ENCODE measurements around the gene LIN37. TPM values are rescaled to one million over a fixed set of nuclear protein-coding genes. Genes with fewer than 3 reads are reported as not detected.

The LIN37 gene
- total RNA-seq, 2 donors from 2014 or later, result 8.9 to 13.6 TPM

DNA sequence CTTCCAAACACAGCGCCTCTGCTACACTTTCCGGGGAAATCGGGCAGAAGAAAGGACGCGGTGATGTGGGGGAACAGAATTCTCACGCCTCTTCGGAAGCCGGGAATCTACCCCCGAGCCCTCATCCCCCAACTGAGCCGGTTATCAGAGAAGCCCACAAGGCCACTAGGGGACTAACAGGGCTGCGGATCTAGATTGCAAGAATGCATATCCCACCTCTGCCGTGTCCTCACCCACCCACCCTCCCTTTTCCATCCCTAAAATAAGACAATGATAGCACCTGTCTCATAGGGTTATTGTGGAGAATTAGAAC lies 7.2 kb upstream of the LIN37 start:
- peak overlapping the region; percentile 63 to 66 for H3K4me3 ChIP-seq
- peaks cover 27% of the 10 kb centered on the region for H3K36me3 ChIP-seq
- no peak for DNase-seq (ENCODE audit: low spot score)
- TF ChIP-seq, protein P1, sequence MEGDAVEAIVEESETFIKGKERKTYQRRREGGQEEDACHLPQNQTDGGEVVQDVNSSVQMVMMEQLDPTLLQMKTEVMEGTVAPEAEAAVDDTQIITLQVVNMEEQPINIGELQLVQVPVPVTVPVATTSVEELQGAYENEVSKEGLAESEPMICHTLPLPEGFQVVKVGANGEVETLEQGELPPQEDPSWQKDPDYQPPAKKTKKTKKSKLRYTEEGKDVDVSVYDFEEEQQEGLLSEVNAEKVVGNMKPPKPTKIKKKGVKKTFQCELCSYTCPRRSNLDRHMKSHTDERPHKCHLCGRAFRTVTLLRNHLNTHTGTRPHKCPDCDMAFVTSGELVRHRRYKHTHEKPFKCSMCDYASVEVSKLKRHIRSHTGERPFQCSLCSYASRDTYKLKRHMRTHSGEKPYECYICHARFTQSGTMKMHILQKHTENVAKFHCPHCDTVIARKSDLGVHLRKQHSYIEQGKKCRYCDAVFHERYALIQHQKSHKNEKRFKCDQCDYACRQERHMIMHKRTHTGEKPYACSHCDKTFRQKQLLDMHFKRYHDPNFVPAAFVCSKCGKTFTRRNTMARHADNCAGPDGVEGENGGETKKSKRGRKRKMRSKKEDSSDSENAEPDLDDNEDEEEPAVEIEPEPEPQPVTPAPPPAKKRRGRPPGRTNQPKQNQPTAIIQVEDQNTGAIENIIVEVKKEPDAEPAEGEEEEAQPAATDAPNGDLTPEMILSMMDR (IDR thresholded peaks at IDR 0.05), result no peak
- no peaks in the 10 kb centered on the region for H3K9me3 ChIP-seq
- H3K4me1 ChIP-seq, result peaks cover 0 to 33% of the 10 kb centered on the region in 2 donors
- no peaks in the 10 kb centered on the region for H3K27me3 ChIP-seq
- peak overlapping the region; percentile 71 to 75 for H3K27ac ChIP-seq

DNA sequence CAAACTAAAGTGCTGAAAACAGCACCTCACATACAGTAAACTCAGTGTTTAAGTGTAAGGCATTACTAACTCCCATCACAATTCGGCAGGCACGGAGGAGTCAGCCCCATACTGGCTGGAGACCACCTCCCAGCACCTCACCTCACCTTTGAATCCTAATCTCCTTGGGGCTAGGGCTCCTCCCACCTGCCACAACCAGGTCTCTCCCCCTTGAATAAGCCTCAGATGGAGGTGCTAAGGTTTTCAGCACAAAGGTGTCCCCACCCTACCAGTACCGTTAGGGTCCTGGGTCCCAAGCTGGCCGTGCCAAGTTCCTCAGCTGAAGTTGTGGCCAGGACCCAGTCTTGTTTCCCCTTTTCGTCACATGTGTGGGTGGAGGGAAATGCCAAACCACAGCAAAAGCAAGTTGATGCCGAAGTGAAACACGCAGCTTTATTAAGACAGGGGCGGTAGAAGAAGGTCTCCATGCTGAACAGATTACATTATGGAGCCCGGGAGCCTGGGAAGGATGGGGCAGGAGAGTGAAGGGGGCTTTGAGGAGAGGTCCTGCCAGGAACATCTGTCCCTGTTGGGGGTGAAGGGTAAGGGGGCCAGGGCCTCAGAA lies 6.2 kb upstream of the LIN37 start, which contains the start of gene IGFLR1:
Gene IGFLR1, minus strand, starts transcription at position 332 of the 604 bp plus-strand sequence. CDS start 1,272 bp downstream, outside the sequence.
- no peaks in the 10 kb centered on the region for H3K27me3 ChIP-seq
- DNase-seq (ENCODE audit: low spot score), result no peak
- TF ChIP-seq, protein P1 (IDR thresholded peaks at IDR 0.05), result no peak
- peak within 1 kb of the TSS; percentile 71 to 75 for H3K27ac ChIP-seq
- peaks cover 21% of the 10 kb centered on the region for H3K36me3 ChIP-seq
- H3K4me1 ChIP-seq, result peaks cover 0 to 40% of the 10 kb centered on the region in 2 donors
- H3K9me3 ChIP-seq, result no peaks in the 10 kb centered on the region
- H3K4me3 ChIP-seq, result peak within 1 kb of the TSS in 1 of 2 donors; percentile 66

DNA sequence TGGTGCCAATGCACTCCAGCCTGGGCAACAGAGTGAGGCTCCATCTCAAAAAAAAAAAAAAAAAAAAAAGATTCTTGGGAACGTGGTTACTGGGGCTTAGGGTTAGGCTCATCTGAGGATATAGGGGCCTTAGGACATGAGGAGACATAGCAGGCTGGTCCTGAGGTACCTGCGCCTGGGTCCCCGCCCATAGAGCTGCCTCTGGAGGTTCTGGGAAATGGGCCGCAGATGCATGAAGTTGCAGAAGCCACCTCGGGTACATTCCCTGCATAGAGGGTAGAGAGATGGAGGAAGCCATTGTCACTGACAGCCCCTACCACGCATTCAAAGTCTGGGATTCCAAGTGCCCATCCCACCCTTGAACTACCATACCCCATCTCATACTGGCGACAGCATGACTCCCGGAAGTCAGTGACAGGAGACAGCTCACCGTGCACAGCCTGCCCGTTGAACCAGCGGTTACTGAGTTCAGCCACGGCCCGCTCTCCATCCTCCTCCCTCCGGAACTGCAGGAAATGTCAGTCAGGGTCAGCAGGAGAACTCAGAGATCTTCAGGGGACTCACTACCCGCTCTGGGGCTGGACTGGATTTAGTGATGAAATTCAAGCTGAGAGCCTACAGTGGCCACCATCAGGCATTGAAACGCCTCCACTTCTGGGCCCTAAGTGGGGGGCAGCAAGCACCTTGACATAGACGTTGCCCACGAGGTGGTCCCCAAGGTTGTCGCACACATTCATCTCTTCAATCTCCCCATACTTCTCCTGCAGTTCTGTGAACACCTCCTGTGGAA lies 4.5 kb upstream of the LIN37 start:
- no peaks in the 10 kb centered on the region for H3K9me3 ChIP-seq
- H3K36me3 ChIP-seq, result peaks cover 4% of the 10 kb centered on the region
- TF ChIP-seq, protein P1 (IDR thresholded peaks at IDR 0.05), result no peak
- peaks cover 0 to 50% of the 10 kb centered on the region in 2 donors for H3K4me1 ChIP-seq
- no peak for DNase-seq (ENCODE audit: low spot score)
- H3K27me3 ChIP-seq, result no peaks in the 10 kb centered on the region
- H3K4me3 ChIP-seq, result peak overlapping the region in 1 of 2 donors; percentile 94
- no peak overlapping the region for H3K27ac ChIP-seq

DNA sequence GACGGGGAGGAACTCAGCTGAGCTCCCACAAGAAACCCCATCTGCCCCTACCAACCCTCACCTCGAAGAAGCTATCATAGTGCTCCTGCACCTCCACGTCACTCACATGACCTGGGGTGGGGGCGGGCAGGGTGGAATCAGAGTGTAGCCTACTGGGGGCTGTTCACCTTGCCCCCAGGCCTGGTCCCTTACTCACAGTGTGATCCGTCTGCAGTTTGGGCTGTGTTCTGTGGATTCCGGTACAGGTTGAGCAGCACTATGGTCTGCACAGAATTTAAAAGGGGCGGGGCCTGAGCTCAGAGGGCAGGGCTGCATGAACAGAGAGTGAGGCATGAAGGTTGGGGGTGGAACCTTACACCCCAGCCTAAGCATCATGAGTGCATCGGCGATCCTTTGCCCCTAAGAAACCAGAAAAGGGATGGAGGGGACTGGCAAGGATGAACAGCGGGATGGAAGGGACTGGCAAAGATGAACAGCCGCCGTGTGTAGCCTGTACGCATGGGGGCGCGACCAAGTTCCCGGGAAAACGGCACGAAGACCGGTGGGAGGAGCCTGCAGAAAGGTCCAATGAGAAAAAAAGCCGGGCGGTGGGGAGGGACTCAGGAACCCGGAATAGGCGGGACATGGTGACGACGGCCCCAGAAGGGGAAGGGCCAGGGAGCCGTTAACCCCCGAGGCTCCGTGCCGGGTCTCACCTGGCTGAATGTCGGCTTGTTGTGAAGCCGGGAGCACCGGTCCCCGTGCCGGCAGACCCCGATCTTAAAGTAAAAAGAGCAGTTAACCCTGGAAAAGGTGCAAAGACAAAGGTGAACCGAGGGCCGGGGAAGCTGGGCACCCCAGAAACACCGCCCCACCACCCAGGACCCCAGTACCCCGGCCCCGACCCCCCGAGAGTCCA lies 3.7 kb upstream of the LIN37 start:
- no peaks in the 10 kb centered on the region for H3K36me3 ChIP-seq
- peak overlapping the region; percentile 100 for H3K27ac ChIP-seq
- peak; percentile 98 for DNase-seq (ENCODE audit: low spot score)
- no peaks in the 10 kb centered on the region for H3K9me3 ChIP-seq
- peaks cover 0 to 53% of the 10 kb centered on the region in 2 donors for H3K4me1 ChIP-seq
- peak overlapping the region; percentile 78 to 94 for H3K4me3 ChIP-seq
- TF ChIP-seq, protein P1 (IDR thresholded peaks at IDR 0.05), result peak in 1 of 2 donors; percentile 69
- no peaks in the 10 kb centered on the region for H3K27me3 ChIP-seq

DNA sequence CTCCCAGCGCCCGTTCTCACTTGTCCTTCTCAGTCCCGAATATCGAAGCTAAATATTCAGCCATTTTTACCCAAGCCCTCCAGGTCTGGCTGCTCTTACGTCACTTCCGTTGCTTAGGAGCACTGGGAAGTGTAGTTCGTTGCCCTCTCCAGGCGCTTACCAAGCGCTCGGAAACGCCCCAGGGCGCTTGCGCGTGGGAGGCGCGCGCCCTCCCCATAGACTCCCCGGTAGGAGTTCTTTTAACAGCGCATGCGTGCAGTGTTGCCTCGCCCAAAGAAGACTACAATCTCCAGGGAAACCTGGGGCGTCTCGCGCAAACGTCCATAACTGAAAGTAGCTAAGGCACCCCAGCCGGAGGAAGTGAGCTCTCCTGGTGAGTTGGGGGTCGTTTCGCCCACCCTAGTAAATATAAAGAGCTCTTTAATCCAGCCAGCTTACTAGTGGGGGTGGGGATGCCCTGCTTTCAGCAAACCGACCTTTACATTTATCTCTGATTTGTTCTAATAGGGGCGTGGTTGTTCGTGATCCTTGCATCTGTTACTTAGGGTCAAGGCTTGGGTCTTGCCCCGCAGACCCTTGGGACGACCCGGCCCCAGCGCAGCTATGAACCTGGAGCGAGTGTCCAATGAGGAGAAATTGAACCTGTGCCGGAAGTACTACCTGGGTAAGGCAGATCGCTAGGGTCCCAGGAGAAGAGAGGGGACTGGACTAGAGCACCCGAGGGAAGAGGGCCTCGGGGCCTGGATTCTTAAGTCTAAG lies 2.9 kb upstream of the LIN37 start, which contains the start of the genes PSENEN and U2AF1L4:
Gene PSENEN, plus strand, starts transcription at position 324 of the 759 bp plus-strand sequence. Its CDS starts 280 bp downstream, at position 604.
Gene U2AF1L4, minus strand, starts transcription at position 91 of the 759 bp plus-strand sequence. Its CDS starts 27 bp downstream, at position 64.
- TF ChIP-seq, protein P1 (IDR thresholded peaks at IDR 0.05), result no peak
- peak; percentile 99 for DNase-seq (ENCODE audit: low spot score)
- peak within 1 kb of the TSS; percentile 78 to 94 for H3K4me3 ChIP-seq
- no peaks in the 10 kb centered on the region for H3K9me3 ChIP-seq
- H3K27me3 ChIP-seq, result no peaks in the 10 kb centered on the region
- H3K36me3 ChIP-seq, result no peaks in the 10 kb centered on the region
- H3K27ac ChIP-seq, result peak within 1 kb of the TSS; percentile 100
- H3K4me1 ChIP-seq, result peaks cover 0 to 51% of the 10 kb centered on the region in 2 donors

Data from right atrium auricular region (tissue), 2 donors.